22Rv1 (cell line): ENCODE data around the gene FBXW8.

ENCODE experiments used
- ZFX ChIP-seq: fragments of 450-650 bp; IDR thresholded peaks from 2 replicates; pipeline ENCODE4 v1.6.1; 2017; ENCODE audit warnings: antibody characterized with exemption, borderline replicate concordance
- TF ChIP-seq, protein P1 (sequence below): fragments of 450-650 bp; IDR thresholded peaks from 2 replicates; pipeline ENCODE4 v1.5.1; 2017; ENCODE audit warnings: mild to moderate bottlenecking

GRCh38 chr12:117046425-117046824 lies 135.7 kb downstream of the FBXW8 start:
- TF ChIP-seq, protein P1, sequence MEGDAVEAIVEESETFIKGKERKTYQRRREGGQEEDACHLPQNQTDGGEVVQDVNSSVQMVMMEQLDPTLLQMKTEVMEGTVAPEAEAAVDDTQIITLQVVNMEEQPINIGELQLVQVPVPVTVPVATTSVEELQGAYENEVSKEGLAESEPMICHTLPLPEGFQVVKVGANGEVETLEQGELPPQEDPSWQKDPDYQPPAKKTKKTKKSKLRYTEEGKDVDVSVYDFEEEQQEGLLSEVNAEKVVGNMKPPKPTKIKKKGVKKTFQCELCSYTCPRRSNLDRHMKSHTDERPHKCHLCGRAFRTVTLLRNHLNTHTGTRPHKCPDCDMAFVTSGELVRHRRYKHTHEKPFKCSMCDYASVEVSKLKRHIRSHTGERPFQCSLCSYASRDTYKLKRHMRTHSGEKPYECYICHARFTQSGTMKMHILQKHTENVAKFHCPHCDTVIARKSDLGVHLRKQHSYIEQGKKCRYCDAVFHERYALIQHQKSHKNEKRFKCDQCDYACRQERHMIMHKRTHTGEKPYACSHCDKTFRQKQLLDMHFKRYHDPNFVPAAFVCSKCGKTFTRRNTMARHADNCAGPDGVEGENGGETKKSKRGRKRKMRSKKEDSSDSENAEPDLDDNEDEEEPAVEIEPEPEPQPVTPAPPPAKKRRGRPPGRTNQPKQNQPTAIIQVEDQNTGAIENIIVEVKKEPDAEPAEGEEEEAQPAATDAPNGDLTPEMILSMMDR: no peak
- TF ChIP-seq ZFX: no peak
